Suppressor macrophage (primary cell): Measurements from ENCODE around the gene WASF2.
"Not testable (repeated sequence)": the region's sequence is repeated elsewhere in the genome, so short reads cannot be mapped to it uniquely, and the experiment has no call there.

Source experiments
- DNase-seq, 4 experiments: peaks; one replicate each; pipeline ENCODE4 v3.0.0-alpha.2; 2020 to 2022

Gene WASF2

GRCh38 chr1:27417713-27418112 is 72.3 kb downstream of the WASF2 start:
- DNase-seq: no peak

- peak; percentile 61 to 76 (median 68) for DNase-seq
Observed at GRCh38 chr1:27416387-27417111, 73.4 kb downstream of the WASF2 start.

GRCh38 chr1:27414091-27414490 is 75.9 kb downstream of the WASF2 start:
- DNase-seq: no peak

- peak in 1 of 4 experiments; percentile 21 for DNase-seq
Observed at GRCh38 chr1:27413004-27413403, 77.0 kb downstream of the WASF2 start.

GRCh38 chr1:27412502-27412901 is 77.5 kb downstream of the WASF2 start:
- no peak for DNase-seq

GRCh38 chr1:27410709-27411108 is 79.3 kb downstream of the WASF2 start:
- DNase-seq: no peak

GRCh38 chr1:27409669-27410068 is 80.3 kb downstream of the WASF2 start:
- DNase-seq: no peak

GRCh38 chr1:27408151-27408550 is 81.8 kb downstream of the WASF2 start:
- DNase-seq: no peak

GRCh38 chr1:27406791-27407190 is 83.2 kb downstream of the WASF2 start:
- not testable (repeated sequence) for DNase-seq

GRCh38 chr1:27406362-27406680 is 83.6 kb downstream of the WASF2 start:
- DNase-seq: no peak

GRCh38 chr1:27405598-27406361 is 84.2 kb downstream of the WASF2 start:
- DNase-seq: not testable (repeated sequence)

- DNase-seq: no peak
Observed at GRCh38 chr1:27405074-27405473, 84.9 kb downstream of the WASF2 start.

GRCh38 chr1:27403931-27404330 is 86.0 kb downstream of the WASF2 start:
- no peak for DNase-seq

GRCh38 chr1:27403065-27403726 is 86.8 kb downstream of the WASF2 start:
- DNase-seq: peak; percentile 83 to 91 (median 86)

GRCh38 chr1:27402349-27402754 is 87.6 kb downstream of the WASF2 start:
- peak; percentile 82 to 90 (median 89) for DNase-seq

- DNase-seq: peak in 1 of 4 experiments; percentile 15
Observed at GRCh38 chr1:27400963-27401341, 89.0 kb downstream of the WASF2 start.

GRCh38 chr1:27400082-27400962 is 89.6 kb downstream of the WASF2 start:
- DNase-seq: peak in 1 of 4 experiments; percentile 19

GRCh38 chr1:27399251-27400025 is 90.5 kb downstream of the WASF2 start:
- DNase-seq: peak in 1 of 4 experiments; percentile 18

- DNase-seq: peak in 1 of 4 experiments; percentile 14
Observed at GRCh38 chr1:27398405-27399149, 91.4 kb downstream of the WASF2 start.

- no peak for DNase-seq
Observed at GRCh38 chr1:27397749-27398148, 92.2 kb downstream of the WASF2 start.

GRCh38 chr1:27397110-27397509 is 92.9 kb downstream of the WASF2 start:
- no peak for DNase-seq
